ENCODE results near the gene TUBGCP6. TPM values are rescaled to one million over a fixed set of nuclear protein-coding genes. Genes with fewer than 3 reads are reported as not detected.

TUBGCP6 gene
- total and polyA plus RNA-seq, 2 experiments from 2014 or later, result 26.2 to 31.5 TPM

DNA sequence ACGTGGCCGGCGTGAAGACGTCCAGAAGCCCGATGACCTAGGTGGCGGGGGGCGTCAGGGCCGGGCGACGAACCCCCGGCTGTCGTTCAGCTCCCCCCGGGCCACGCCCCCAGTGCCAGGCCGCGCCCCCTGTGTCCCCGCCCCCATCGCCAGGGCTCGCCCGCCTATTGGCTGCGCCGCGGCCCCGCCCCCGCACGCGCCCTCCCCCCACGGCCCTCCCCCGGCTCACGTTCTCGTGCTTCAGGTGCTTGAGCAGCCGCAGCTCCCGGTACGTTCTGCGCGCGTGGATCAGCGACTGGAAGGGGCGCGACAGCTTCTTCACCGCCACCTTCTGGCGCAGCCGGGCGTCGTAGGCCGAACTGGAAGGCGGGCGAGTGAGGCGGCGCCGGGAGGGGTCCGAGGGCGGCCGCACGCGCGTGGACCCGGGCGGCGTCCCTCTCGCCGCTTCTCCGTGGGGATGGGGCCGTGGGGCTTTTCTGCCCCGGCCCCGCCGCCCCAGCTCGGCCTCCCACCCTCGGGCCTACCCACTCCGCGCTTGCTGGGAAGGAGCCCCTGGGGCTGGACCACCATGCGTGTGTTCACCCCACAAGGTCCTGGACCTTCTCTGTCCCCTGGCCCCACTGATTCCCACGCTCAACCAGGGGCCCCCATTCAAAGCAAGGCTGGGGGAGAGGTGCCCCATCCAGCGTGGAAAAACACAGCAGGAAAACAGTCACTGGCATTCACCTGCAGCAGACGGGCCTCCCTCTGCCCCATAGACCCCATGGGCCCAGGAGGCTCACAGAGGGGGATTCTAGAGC lies 23.0 kb upstream of the TUBGCP6 start:
- 13% methylated on average over 22 of the region's 75 CpGs for WGBS (ENCODE audit: low lambda C conversion rate, missing lambda C conversion rate)
- H3K4me1 ChIP-seq (ENCODE audit: insufficient read depth), result peaks cover 34% of the 10 kb centered on the region
- no peak for TF ChIP-seq EZH2 (IDR thresholded peaks at IDR 0.05; ENCODE audit: borderline replicate concordance)
- TF ChIP-seq, protein P1, sequence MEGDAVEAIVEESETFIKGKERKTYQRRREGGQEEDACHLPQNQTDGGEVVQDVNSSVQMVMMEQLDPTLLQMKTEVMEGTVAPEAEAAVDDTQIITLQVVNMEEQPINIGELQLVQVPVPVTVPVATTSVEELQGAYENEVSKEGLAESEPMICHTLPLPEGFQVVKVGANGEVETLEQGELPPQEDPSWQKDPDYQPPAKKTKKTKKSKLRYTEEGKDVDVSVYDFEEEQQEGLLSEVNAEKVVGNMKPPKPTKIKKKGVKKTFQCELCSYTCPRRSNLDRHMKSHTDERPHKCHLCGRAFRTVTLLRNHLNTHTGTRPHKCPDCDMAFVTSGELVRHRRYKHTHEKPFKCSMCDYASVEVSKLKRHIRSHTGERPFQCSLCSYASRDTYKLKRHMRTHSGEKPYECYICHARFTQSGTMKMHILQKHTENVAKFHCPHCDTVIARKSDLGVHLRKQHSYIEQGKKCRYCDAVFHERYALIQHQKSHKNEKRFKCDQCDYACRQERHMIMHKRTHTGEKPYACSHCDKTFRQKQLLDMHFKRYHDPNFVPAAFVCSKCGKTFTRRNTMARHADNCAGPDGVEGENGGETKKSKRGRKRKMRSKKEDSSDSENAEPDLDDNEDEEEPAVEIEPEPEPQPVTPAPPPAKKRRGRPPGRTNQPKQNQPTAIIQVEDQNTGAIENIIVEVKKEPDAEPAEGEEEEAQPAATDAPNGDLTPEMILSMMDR (IDR thresholded peaks at IDR 0.05; ENCODE audit: poor library complexity), result peak; percentile 36
- peak; percentile 81 for DNase-seq (ENCODE audit: low spot score)
- H2AFZ ChIP-seq, result no peak overlapping the region
- H3K27me3 ChIP-seq, result peaks cover 28% of the 10 kb centered on the region
- no peaks in the 10 kb centered on the region for H3K79me2 ChIP-seq
- H3K27ac ChIP-seq, result no peak overlapping the region
- no peaks in the 10 kb centered on the region for H4K20me1 ChIP-seq (ENCODE audit: insufficient read depth, poor library complexity, severe bottlenecking)
- no peaks in the 10 kb centered on the region for H3K36me3 ChIP-seq (replicated peaks; ENCODE audit: insufficient read depth, low read depth)
- no peak overlapping the region for H3K4me3 ChIP-seq
- H3K9me2 ChIP-seq (replicated peaks; ENCODE audit: insufficient read depth), result no peaks in the 10 kb centered on the region
- no peaks in the 10 kb centered on the region for H3K9me3 ChIP-seq (ENCODE audit: low read depth)
- peak overlapping the region; percentile 82 for H3K4me2 ChIP-seq

DNA sequence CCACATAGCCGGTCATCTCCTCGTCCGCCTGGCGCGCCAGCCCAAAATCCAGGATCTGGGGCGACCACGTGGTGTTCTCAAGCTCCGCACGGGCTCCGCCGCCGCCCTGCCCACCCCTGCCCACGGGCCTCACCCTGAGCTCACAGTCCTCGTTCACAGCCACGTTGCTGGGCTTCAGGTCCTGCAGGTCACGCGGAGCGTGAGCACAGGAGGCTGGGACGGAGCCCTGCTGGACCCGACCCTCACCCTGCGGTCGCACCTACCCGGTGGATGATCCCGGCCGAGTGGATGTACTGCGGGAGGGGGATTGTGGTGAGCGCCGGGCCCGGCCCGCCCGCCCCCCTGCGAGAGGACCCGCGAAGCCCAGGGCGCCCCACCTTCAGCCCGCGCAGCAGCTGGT lies 22.2 kb upstream of the TUBGCP6 start:
- Histone ChIP-seq H3K36me3 (replicated peaks; ENCODE audit: insufficient read depth, low read depth) (no peaks in the 10 kb centered on the region), H3K4me3 (no peak overlapping the region), H3K79me2 (no peaks in the 10 kb centered on the region), H3K27ac (no peak overlapping the region), H3K9me2 (replicated peaks; ENCODE audit: insufficient read depth) (no peaks in the 10 kb centered on the region), H3K27me3 (peaks cover 35% of the 10 kb centered on the region), H2AFZ (no peak overlapping the region), H3K9me3 (ENCODE audit: low read depth) (no peaks in the 10 kb centered on the region), H3K4me1 (ENCODE audit: insufficient read depth) (peaks cover 30% of the 10 kb centered on the region), H4K20me1 (ENCODE audit: insufficient read depth, poor library complexity, severe bottlenecking) (no peaks in the 10 kb centered on the region), H3K4me2 (peak overlapping the region; percentile 82)
- DNase-seq (ENCODE audit: low spot score), result no peak
- TF ChIP-seq EZH2 (IDR thresholded peaks at IDR 0.05; ENCODE audit: borderline replicate concordance) (no peak), EZH2phosphoT487 (IDR thresholded peaks at IDR 0.05; ENCODE audit: low read depth, severe bottlenecking, unreplicated experiment) (no peak)
- WGBS (ENCODE audit: low lambda C conversion rate, missing lambda C conversion rate), result 66% methylated on average over 27 of the region's 37 CpGs

DNA sequence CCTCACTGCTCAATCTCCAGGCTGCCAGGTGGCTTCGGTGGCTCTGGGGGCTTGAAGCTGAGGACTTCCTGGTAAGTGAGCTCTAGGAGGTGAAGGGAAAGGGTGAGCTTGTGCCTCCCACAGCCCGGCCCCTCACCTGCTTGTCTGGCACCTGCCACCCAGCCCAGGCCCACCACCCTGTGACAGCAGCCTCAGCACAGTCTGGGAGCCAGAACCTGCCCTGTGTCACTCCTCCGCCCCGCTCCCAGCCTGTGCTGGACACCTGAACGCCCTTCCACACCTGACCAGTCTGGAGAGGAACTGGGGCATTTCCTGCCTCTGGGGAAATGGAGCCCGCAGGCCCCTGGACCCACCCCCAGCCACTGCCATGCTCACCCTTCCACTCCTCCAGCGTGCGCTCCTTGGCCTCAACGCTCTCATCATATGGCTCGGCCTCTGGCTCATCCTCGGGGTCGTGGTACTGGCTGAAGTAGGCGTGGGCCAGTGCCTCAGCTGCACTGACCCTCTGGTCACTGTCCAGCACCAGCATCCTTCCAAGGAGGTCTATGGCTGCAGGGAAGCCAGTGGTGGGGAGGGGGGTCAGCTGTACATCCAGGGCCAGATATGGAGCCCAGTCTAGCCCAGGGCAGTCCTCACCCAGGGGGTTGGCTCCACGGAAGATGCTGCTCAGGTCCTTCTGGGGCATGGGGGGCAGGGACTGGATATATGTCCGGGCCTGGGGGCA lies 20.3 kb upstream of the TUBGCP6 start:
- H3K27ac ChIP-seq, result no peak overlapping the region
- no peaks in the 10 kb centered on the region for H3K9me2 ChIP-seq (replicated peaks; ENCODE audit: insufficient read depth)
- 87% methylated on average over 14 of the region's 15 CpGs for WGBS (ENCODE audit: low lambda C conversion rate, missing lambda C conversion rate)
- TF ChIP-seq EZH2 (IDR thresholded peaks at IDR 0.05; ENCODE audit: borderline replicate concordance) (no peak), EZH2phosphoT487 (IDR thresholded peaks at IDR 0.05; ENCODE audit: low read depth, severe bottlenecking, unreplicated experiment) (no peak)
- TF ChIP-seq, protein P1 (IDR thresholded peaks at IDR 0.05; ENCODE audit: poor library complexity), result no peak
- no peaks in the 10 kb centered on the region for H3K9me3 ChIP-seq (ENCODE audit: low read depth)
- H4K20me1 ChIP-seq (ENCODE audit: insufficient read depth, poor library complexity, severe bottlenecking), result no peaks in the 10 kb centered on the region
- peaks cover 14% of the 10 kb centered on the region for H3K4me1 ChIP-seq (ENCODE audit: insufficient read depth)
- DNase-seq (ENCODE audit: low spot score), result no peak
- H3K27me3 ChIP-seq, result peaks cover 25% of the 10 kb centered on the region
- no peak overlapping the region for H2AFZ ChIP-seq
- no peak overlapping the region for H3K4me2 ChIP-seq
- no peaks in the 10 kb centered on the region for H3K36me3 ChIP-seq (replicated peaks; ENCODE audit: insufficient read depth, low read depth)
- no peaks in the 10 kb centered on the region for H3K79me2 ChIP-seq
- no peak overlapping the region for H3K4me3 ChIP-seq

Data from hepatocyte (in vitro differentiated cells).